ENCODE data around the gene ATPAF1.

The ATPAF1 gene

DNA sequence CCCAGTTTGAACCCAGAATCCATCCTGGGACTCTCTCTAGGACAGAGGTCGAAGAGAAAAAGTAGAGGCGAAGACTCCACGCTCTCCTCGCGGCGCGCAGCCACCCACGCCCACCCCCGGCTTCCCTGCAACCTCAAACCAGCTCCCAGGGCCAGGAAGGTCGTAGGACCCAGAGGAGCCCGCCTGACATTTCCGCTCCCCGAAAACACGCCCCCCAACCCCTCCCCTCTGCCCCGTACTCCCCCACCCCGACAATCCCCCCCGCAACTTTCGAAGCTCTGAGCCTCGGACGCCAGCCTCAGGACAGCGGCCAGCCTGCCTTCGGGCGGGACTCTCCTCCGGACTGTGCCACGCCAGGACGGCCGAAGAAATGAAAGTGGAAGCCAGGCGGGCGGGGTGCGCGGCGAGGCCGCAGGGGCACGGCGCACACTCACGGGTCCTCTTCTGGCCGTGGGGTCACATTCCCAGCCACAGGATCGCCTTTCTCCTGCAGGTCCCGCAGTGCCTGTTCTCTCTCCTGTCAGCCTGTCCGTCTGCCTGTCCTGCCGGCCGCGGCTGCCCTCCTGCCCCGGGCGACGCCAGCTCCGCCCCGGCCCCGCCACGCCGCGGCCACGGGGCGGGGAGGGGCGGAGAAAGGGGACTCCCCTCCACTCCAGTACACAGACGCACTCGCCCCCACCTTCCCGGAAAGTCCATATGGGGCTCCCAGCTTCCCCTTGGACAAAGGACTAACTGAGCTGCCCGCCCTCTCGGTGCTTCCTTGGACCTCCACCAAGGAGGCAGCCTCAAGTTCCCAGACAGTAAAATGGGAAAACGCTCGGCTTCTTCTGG, 51.7 kb downstream of the ATPAF1 start, which contains the start of gene MOB3C:
MOB3C (minus strand) TSS at position 535 of the 831 bp plus-strand sequence. CDS start 3,490 bp downstream, outside the sequence.
- H3K4me3 ChIP-seq (replicated peaks; ENCODE audit: low read depth, low read length): peak within 1 kb of the TSS; percentile 81
- TF ChIP-seq, protein P1, sequence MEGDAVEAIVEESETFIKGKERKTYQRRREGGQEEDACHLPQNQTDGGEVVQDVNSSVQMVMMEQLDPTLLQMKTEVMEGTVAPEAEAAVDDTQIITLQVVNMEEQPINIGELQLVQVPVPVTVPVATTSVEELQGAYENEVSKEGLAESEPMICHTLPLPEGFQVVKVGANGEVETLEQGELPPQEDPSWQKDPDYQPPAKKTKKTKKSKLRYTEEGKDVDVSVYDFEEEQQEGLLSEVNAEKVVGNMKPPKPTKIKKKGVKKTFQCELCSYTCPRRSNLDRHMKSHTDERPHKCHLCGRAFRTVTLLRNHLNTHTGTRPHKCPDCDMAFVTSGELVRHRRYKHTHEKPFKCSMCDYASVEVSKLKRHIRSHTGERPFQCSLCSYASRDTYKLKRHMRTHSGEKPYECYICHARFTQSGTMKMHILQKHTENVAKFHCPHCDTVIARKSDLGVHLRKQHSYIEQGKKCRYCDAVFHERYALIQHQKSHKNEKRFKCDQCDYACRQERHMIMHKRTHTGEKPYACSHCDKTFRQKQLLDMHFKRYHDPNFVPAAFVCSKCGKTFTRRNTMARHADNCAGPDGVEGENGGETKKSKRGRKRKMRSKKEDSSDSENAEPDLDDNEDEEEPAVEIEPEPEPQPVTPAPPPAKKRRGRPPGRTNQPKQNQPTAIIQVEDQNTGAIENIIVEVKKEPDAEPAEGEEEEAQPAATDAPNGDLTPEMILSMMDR (IDR thresholded peaks at IDR 0.05; ENCODE audit: low read length, missing control alignments): no peak
- peak; percentile 82 for DNase-seq (ENCODE audit: low read depth)

DNA sequence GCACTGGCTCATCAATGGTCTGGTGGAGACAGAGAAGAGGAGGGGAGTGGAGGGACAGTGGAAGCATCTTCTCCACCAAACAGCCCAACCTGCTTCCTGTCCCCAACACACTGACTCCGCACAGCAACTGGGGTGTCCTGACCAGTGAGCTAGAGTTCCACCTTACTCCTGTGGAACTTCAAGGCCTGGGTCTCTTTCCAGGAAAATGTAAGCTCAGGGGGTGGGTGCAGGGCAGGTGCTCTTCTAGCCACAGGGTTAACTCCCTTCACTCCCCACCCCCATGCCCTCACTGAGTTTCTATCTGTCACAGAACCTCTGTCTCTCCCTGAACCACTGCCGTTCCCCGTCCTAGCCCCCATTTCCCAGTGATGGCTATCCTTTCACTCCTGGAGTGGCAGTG, 52.4 kb downstream of the ATPAF1 start:
- H3K4me3 ChIP-seq (replicated peaks; ENCODE audit: low read depth, low read length): peak overlapping the region; percentile 81
- TF ChIP-seq, protein P1 (IDR thresholded peaks at IDR 0.05; ENCODE audit: low read length, missing control alignments): no peak
- DNase-seq (ENCODE audit: low read depth): no peak

DNA sequence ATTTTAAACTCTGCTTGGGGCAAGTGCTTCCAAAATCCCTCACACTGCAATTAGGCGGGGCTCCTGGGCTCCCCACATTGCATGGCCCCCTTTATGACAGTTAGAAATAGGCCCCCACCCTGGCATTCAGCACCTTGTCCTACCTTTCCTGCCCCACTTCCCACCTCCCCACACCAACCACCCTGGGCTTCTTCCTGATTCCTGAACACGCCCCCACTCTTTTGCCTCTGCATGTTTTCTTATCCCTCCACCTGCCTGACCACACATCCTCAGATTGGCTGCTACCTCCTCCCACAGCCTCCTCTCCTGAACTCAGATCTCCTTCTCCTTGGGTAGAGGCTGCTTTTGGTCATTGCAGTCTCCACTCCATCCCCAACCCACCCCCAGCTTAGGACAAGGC, 53.1 kb downstream of the ATPAF1 start:
- H3K4me3 ChIP-seq (replicated peaks; ENCODE audit: low read depth, low read length): no peak overlapping the region
- no peak for DNase-seq (ENCODE audit: low read depth)
- TF ChIP-seq, protein P1 (IDR thresholded peaks at IDR 0.05; ENCODE audit: low read length, missing control alignments): no peak

DNA sequence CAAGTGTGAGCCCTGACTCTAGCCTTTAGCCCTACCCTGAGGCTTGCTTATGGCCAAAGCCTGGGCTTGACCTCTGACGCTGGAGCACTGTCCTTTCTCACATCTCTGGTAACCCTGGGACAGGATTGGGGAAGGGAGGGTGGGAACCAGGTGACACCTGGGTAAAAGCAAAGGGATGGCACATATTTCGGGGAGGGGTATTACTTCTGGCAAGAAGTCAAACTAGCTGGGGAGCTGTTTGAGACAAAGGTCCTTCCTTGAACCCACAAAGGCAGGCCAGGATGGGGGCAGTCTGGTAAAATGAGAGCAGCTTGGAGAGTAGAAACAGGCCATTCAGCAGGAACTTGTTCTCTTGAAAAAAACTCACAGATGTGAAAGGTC, 53.6 kb downstream of the ATPAF1 start:
- TF ChIP-seq, protein P1 (IDR thresholded peaks at IDR 0.05; ENCODE audit: low read length, missing control alignments): no peak
- no peak overlapping the region for H3K4me3 ChIP-seq (replicated peaks; ENCODE audit: low read depth, low read length)
- DNase-seq (ENCODE audit: low read depth): no peak

DNA sequence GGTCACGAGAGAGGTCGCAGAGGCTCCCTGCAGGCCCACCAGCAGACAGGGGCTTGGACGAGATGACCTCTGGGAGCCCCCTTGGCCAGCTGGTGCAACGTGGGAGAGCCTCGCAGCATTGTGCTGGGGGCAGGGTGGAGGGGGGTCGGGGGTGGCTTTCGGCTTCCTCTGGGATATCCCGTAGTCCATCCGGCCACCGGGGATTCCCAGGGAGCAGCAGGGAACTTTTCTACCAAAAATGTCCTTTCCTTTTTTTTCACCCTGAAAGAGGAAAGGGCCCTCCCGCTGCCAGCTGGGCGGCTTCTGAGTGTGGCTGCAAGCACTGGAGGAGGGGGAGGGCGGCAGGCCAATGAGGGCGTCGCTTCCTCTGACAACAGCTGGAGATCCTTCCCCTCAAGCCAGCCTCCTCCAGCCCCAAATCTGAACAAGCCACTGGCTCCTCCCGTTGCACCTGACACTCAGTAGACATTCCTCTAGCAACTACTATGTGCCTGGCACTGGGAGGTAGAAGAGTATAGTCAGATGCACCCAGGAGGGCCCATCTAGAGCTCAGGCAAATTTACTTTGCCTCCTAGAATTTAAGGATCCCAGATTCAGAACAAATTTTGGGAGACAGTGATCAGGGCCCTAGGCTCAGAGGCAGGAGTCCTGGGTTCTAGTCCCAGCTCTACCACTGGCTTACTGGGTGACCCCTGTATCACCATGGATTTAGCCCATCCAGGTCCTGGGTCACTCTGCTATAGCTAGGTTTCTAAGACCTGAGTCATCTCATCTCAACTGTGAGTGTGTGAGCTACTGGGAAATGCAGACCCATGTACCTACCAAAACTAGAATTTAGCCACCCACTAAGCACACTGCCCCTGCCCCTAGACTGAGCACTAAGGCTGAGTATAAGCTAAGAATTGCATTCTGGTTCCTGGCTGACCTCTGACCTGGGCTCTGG, 54.2 kb downstream of the ATPAF1 start:
- TF ChIP-seq, protein P1 (IDR thresholded peaks at IDR 0.05; ENCODE audit: low read length, missing control alignments): no peak
- peak; percentile 83 for DNase-seq (ENCODE audit: low read depth)
- H3K4me3 ChIP-seq (replicated peaks; ENCODE audit: low read depth, low read length): no peak overlapping the region

DNA sequence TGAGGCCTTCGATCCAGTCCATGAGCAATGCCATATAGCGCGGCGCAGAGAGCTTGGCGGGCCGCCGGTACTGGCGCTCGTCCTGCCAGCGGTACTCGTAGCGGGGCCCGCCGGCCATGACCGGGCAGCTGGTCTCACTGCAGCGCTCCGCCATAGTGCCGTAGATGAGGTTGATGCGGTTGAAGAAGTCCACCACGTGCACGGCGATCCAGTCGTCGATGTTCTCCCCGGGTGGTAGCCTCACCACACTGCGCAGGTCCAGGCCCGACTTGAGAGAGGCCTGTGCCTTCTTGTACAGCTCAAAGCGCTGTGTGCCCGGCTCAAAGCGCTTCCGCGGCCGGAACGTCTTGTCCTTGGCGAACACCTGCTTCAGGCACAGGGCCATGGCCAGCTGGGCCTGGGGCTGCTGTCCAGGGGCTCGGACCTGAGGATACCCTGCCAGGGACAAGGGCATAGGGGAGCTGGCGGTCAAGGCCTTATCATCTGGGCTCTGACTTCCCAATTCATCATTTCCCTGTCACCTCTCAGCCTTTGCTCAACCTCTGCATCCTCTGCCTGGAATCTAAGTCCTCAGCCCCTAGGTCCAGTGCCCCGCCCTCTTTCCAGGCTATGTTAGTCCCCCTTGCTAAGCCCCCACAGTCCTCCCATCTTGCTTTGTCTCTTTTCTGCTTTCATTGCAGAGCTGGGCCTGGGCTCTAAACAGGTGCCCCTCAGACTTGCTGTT, 55.1 kb downstream of the ATPAF1 start:
- DNase-seq (ENCODE audit: low read depth): no peak
- no peak overlapping the region for H3K4me3 ChIP-seq (replicated peaks; ENCODE audit: low read depth, low read length)
- TF ChIP-seq, protein P1 (IDR thresholded peaks at IDR 0.05; ENCODE audit: low read length, missing control alignments): no peak
